PC-3 (cell line): Measurements from ENCODE around the gene NEO1. TPM values are rescaled to one million over a fixed set of nuclear protein-coding genes. Genes with fewer than 3 reads are reported as not detected.

ENCODE experiments used
- ATAC-seq: fragments of 200-7000 bp; cut with Tn5 transposase; 2 replicates; pipeline ENCODE4 v1.9.1; 2020; ENCODE audit warnings: mild to moderate bottlenecking, moderate library complexity
- BruUV-seq: library from RNA; stranded (reverse); fragments of 400-500 nt; replicated peaks from 2 replicates; lab custom pipeline; 2021; lab: Mats Ljungman, UMichigan
- CTCF ChIA-PET: fragments of 300-600 bp; sonication (Branson Sonifier 250); formaldehyde crosslinking; loops from one replicate; lab custom pipeline; 2022; ENCODE audit warnings: antibody characterized with exemption; lab: Charles Lee
- POLR2A ChIA-PET: fragments of 300-600 bp; sonication (Branson Sonifier 250); formaldehyde crosslinking; loops from one replicate; lab custom pipeline; 2022; ENCODE audit warnings: antibody characterized with exemption; ENCODE audit not compliant: unreplicated experiment; lab: Charles Lee
- DNase-seq: peaks from one replicate; pipeline ENCODE4 v3.0.0-alpha.2; 2015
- H2AFZ ChIP-seq: fragments of 300-600 bp; sonication (generic); 2 replicates; pipeline ENCODE4 v1.6.0; 2016; ENCODE audit warnings: antibody characterized with exemption, low read length
- H3F3A ChIP-seq: fragments of 300-600 bp; sonication (generic); one replicate; pipeline ENCODE4 v1.6.0; 2017; ENCODE audit warnings: antibody characterized with exemption, low read length, control low read depth, mild to moderate bottlenecking; ENCODE audit not compliant: unreplicated experiment
- H3K27ac ChIP-seq: fragments of 300-600 bp; sonication (generic); 2 replicates; pipeline ENCODE4 v1.5.1; 2016; ENCODE audit warnings: mild to moderate bottlenecking, low read length
- H3K27me3 ChIP-seq: fragments of 300-600 bp; sonication (generic); 2 replicates; pipeline ENCODE4 v1.6.1; 2016; ENCODE audit warnings: low read length, mixed read lengths
- H3K36me3 ChIP-seq: fragments of 300-600 bp; sonication (generic); 2 replicates; pipeline ENCODE4 v1.6.1; 2016; ENCODE audit warnings: low read depth, mixed run types, low read length, mixed read lengths
- H3K4me1 ChIP-seq: fragments of 300-600 bp; sonication (generic); 2 replicates; pipeline ENCODE4 v1.5.1; 2016; ENCODE audit warnings: low read length; ENCODE audit not compliant: insufficient read depth
- H3K4me2 ChIP-seq: fragments of 300-600 bp; sonication (generic); 2 replicates; pipeline ENCODE4 v1.6.0; 2016; ENCODE audit warnings: low read length
- H3K4me3 ChIP-seq: fragments of 300-600 bp; sonication (generic); 2 replicates; pipeline ENCODE4 v1.5.1; 2016; ENCODE audit warnings: mild to moderate bottlenecking, low read length, mixed read lengths
- H3K79me2 ChIP-seq: fragments of 300-600 bp; sonication (generic); 2 replicates; pipeline ENCODE4 v1.6.1; 2017; ENCODE audit warnings: low read length, mixed read lengths
- H3K9ac ChIP-seq: fragments of 300-600 bp; sonication (generic); 2 replicates; pipeline ENCODE4 v1.6.0; 2016; ENCODE audit warnings: mild to moderate bottlenecking, low read length
- H3K9me2 ChIP-seq: fragments of 300-600 bp; sonication (generic); replicated peaks from 2 replicates; pipeline ENCODE4 v1.6.1; 2016; ENCODE audit warnings: mixed run types, low read length, mixed read lengths
- H3K9me3 ChIP-seq: fragments of 300-600 bp; sonication (generic); 2 replicates; pipeline ENCODE4 v1.6.1; 2016; ENCODE audit warnings: low read length, mixed read lengths
- H4K20me1 ChIP-seq: fragments of 300-600 bp; sonication (generic); 2 replicates; pipeline ENCODE4 v1.6.1; 2016; ENCODE audit warnings: low read length, mixed read lengths
- CTCF ChIP-seq: fragments of 300-600 bp; sonication (generic); conservative IDR thresholded peaks from 2 replicates; pipeline ENCODE4 v1.5.1; 2017; ENCODE audit warnings: antibody characterized with exemption, low read depth, mild to moderate bottlenecking, low read length
- EZH2 ChIP-seq: fragments of 300-600 bp; sonication (generic); IDR thresholded peaks from one replicate; pipeline ENCODE4 v1.6.1; 2017; ENCODE audit warnings: antibody characterized with exemption, mild to moderate bottlenecking, low read length; ENCODE audit not compliant: unreplicated experiment
- EZH2phosphoT487 ChIP-seq: fragments of 300-600 bp; sonication (generic); IDR thresholded peaks from 2 replicates; pipeline ENCODE4 v1.6.1; 2018; ENCODE audit warnings: mild to moderate bottlenecking, antibody characterized with exemption, low read length, borderline replicate concordance
- intact Hi-C: fragments of 100-400 bp; cut with micrococcal nuclease; formaldehyde crosslinking; loops from 2 replicates; pipeline ENCODE4 v1.9.0; 2023
- total RNA-seq: library from RNA; depleted of rRNA; stranded (reverse); fragments of >200 nt; gene quantifications from 2 replicates; pipeline ENCODE4 v1.2.3, GENCODE V29; 2014

NEO1 gene
- total RNA-seq, 1 experiment from 2014 or later, result 1.2 TPM

GRCh38 chr15:73340502-73341192 lies 288.4 kb downstream of the NEO1 start:
- Histone ChIP-seq H2AFZ (no peak overlapping the region), H3K27ac (no peak overlapping the region), H3K36me3 (no peaks in the 10 kb centered on the region), H3K4me3 (no peak overlapping the region), H3K4me2 (no peak overlapping the region), H3K9me3 (no peaks in the 10 kb centered on the region), H3K9ac (no peak overlapping the region), H3K9me2 (no peaks in the 10 kb centered on the region), H3K79me2 (no peaks in the 10 kb centered on the region), H4K20me1 (no peaks in the 10 kb centered on the region), H3F3A (no peaks in the 10 kb centered on the region), H3K27me3 (peaks cover 24% of the 10 kb centered on the region), H3K4me1 (no peaks in the 10 kb centered on the region)
- ATAC-seq, result no peak
- ChIA-PET CTCF (no interaction called here), POLR2A (no interaction called here)
- DNase-seq, result no peak
- BruUV-seq, result no TSS peak
- intact Hi-C loops, result no loop called here
- no peak for TF ChIP-seq EZH2
- no peak for TF ChIP-seq EZH2phosphoT487
- no peak for TF ChIP-seq CTCF

GRCh38 chr15:73341886-73342600 lies 289.8 kb downstream of the NEO1 start:
- Histone ChIP-seq H3K36me3 (no peaks in the 10 kb centered on the region), H3K79me2 (no peaks in the 10 kb centered on the region), H3K27ac (no peak overlapping the region), H4K20me1 (no peaks in the 10 kb centered on the region), H3K27me3 (peaks cover 10% of the 10 kb centered on the region), H3K9me2 (no peaks in the 10 kb centered on the region), H3K9ac (no peak overlapping the region), H3F3A (no peaks in the 10 kb centered on the region), H3K9me3 (no peaks in the 10 kb centered on the region), H3K4me3 (no peak overlapping the region), H3K4me2 (no peak overlapping the region), H3K4me1 (no peaks in the 10 kb centered on the region), H2AFZ (no peak overlapping the region)
- POLR2A ChIA-PET, result no interaction called here
- no TSS peak for BruUV-seq
- intact Hi-C loops, result no loop called here
- ATAC-seq, result no peak
- no peak for TF ChIP-seq EZH2phosphoT487
- TF ChIP-seq EZH2, result no peak
- CTCF ChIA-PET, result no interaction called here
- DNase-seq, result no peak

GRCh38 chr15:73344056-73344455 lies 291.8 kb downstream of the NEO1 start:
- ChIA-PET CTCF (no interaction called here), POLR2A (no interaction called here)
- Histone ChIP-seq H3K36me3 (no peaks in the 10 kb centered on the region), H2AFZ (no peak overlapping the region), H3K4me1 (no peaks in the 10 kb centered on the region), H3K27me3 (no peaks in the 10 kb centered on the region), H3K9ac (no peak overlapping the region), H3K27ac (no peak overlapping the region), H3K9me2 (no peaks in the 10 kb centered on the region), H3F3A (no peaks in the 10 kb centered on the region), H4K20me1 (no peaks in the 10 kb centered on the region), H3K4me2 (no peak overlapping the region), H3K9me3 (no peaks in the 10 kb centered on the region), H3K4me3 (no peak overlapping the region), H3K79me2 (no peaks in the 10 kb centered on the region)
- DNase-seq, result no peak
- TF ChIP-seq EZH2phosphoT487, result no peak
- TF ChIP-seq EZH2, result no peak
- TF ChIP-seq CTCF, result no peak
- BruUV-seq, result no TSS peak
- no peak for ATAC-seq
- intact Hi-C loops, result no loop called here
